Middle frontal gyrus (tissue), 1 donor: ENCODE data around the gene MKKS.

ENCODE experiments used
- DNase-seq: peaks from one replicate; pipeline ENCODE4 v3.0.0-alpha.2; 2015; ENCODE audit warnings: low spot score; ENCODE audit errors: extremely low spot score

Gene MKKS

GRCh38 chr20:10369723-10370090, 64.3 kb downstream of the MKKS start:
- no peak for DNase-seq

GRCh38 chr20:10368702-10369041, 65.3 kb downstream of the MKKS start:
- DNase-seq: no peak

- DNase-seq: no peak
Measured at GRCh38 chr20:10367943-10368701, 65.9 kb downstream of the MKKS start.

GRCh38 chr20:10367693-10367942, 66.4 kb downstream of the MKKS start:
- no peak for DNase-seq

DNA sequence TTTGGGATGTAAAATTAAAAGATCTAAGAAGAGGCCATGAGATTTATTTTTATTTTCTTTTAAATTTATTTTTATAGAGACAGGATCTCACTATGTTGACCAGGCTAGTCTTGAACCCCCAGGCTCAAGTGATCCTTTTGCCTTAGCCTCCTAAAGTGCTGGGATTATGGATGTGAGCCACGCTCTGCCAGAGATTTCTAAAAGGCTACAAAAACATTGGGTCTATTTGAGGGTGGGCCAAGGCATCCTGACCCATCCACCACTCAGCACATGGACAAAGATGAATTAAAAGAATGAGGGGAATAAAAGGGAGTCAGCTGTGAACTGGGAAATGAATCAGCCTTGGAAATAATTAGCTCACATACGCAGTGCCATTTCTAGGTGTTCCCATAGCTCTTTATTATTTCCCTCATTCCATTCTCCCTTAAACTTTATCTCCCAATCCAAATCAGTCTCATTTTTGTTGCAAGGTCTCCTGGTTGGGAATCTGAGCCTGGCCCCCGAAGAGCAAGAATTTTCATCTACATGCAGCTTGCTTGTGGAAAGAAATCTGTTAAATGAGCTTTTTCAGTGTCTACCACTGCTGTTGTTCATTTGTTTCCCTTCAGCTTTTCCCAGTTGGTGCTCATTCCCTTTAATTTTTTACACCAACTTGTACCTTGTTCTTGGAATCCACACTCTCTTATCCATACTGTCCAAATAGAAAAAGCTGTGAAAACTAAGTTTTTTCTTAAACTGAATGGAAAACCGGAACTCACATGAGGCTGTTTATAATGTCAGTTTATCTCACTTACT, 66.9 kb downstream of the MKKS start:
- no peak for DNase-seq

DNA sequence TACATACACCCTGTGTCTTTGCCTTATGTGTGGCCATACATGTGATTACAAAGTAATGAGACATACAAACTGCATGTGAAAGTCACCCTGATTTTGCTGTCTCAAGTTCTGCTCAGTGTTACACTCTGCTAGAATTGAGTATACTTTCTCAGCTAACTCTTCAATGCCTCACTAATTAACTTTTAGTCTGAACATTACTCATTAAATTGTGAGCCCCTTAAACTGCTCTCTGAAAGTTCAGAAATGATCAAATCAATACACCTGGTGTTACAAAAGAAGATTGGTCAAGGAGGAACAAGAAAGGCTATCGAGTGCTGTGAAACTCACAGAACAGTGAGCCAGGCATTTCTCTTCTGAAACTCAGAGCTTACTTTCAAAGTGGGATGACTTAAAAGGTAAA, 71.3 kb downstream of the MKKS start:
- DNase-seq: no peak

GRCh38 chr20:10360878-10361277, 73.1 kb downstream of the MKKS start:
- DNase-seq: no peak

DNA sequence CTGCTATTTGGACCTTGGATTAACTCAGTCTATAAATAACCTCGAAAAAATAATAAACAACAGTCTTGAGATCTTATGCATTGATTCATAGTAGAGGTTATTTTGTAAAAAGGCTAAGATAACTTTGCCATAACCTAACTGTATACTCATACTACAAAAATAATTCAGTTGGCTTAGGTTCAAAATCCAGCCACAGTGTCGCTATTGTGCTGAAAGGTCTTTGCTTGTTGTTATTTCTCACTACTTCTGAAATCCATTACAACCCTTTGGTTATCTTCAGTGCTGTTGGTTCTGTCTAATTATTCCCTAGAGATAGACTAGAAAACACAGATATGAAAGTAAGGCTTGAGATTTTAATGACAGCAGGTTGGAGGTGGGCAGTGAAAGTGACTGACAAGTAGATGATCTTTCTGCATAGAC, 74.4 kb downstream of the MKKS start:
- DNase-seq: no peak

- no peak for DNase-seq
Measured at GRCh38 chr20:10357974-10358373, 76.0 kb downstream of the MKKS start.

- DNase-seq: no peak
Measured at GRCh38 chr20:10357061-10357708, 76.8 kb downstream of the MKKS start.

GRCh38 chr20:10356628-10357027, 77.4 kb downstream of the MKKS start:
- DNase-seq: no peak

DNA sequence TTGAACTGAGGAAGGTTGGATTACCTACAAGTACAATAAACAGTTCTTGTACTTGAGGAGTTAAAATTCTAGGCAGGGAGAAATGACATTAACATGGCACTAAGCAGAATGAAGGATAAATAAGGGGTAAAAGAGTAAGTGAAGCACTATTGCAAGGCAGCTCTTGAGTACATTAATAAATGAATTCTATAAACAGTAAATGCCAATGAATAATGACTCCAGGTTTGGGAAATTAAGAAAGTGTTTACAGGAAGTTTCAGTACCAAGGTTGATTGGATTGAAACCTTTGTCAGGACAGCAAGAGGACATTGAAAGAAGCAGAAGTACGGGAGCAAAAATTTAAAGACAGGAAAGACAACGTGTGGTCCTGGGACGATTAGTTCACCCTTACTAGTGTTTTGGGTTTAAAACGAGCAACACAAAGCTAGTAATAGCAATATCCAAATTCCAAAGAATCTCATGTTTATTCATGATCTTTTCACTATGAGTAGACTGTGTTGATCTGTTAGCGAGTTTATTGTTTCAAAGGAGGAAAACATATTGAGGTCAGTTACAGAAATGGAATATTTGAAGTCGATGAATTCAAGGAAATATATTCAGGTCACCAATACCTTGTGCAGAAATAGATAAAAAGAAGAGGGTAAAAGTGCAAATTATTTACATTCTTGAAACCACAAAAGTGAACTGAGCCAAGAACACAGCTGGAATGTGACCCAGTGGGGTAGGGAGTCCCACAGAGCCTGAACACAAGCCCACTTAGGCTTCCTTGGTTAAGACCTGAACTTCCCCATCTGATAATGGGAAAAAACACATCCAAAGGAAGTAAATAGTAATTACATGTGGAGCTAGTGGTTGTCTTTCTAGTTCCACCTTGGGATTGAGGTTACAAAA, 80.8 kb downstream of the MKKS start:
- DNase-seq: no peak
